ENCODE data around the gene TRPM2. TPM values are rescaled to one million over a fixed set of nuclear protein-coding genes. Genes with fewer than 3 reads are reported as not detected.

The TRPM2 gene
- total RNA-seq, 2 donors from 2014 or later, result 1.6 to 12.5 TPM

DNA sequence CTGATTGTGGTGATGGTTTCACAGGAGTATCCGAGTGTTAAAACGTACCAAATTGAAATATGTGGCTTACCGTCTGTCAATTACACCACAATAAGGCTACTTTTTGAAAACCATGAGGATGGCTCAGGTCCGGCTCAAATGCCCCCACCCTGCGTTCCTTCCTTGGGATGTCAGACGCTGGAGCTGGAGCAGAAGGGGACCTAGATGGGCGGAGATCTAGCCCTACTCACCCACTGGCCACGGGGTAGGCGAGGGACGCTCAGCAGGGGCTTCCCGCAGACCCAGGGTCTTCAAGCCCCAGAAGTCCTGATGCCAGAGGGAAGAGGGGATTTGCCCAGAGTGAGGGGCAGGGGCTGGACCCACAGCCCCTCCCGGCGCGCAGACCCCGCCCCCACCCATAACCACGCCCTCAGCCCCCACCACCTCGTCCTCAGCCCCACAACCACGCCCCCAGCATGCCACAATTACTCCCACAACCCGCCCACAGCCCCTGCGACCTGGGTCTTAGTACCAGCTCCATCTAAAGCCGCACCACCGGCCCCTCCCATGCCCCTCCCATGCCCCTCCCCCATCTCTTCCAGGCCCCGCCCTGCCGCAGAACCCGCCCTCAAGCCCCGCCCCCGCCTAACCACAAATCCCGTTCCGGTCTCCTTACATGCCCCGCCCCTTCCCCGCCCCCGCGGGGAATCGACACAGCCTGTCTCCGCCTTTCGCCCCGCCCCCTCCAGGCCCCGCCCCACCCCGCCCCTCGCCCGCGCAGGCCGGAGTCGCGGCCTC is 101.5 kb downstream of the TRPM2 start, which contains the start of gene LRRC3:
TSS of gene LRRC3 (plus strand) at position 764 of the 777 bp plus-strand sequence. CDS start 1,135 bp downstream, outside the sequence.
- H3K36me3 Mint-ChIP-seq (ENCODE audit: low read depth), result peaks cover 11% of the 10 kb centered on the region

GRCh38 chr21:44455524-44456213 is 102.2 kb downstream of the TRPM2 start:
- H3K27me3 ChIP-seq (ENCODE audit: control insufficient read depth, insufficient read depth, low read length, poor library complexity, severe bottlenecking), result no peaks in the 10 kb centered on the region
- peaks cover 56% of the 10 kb centered on the region for H3K36me3 ChIP-seq (ENCODE audit: control insufficient read depth, insufficient read depth, low read length)
- peaks cover 28% of the 10 kb centered on the region for H3K9me3 ChIP-seq (ENCODE audit: control insufficient read depth, low read length)
- peak; percentile 37 for TF ChIP-seq CTCF (conservative IDR thresholded peaks at IDR 0.05)
- Mint-ChIP-seq H3K4me1 (peaks cover under 1% of the 10 kb centered on the region), H3K9me3 (peaks cover 5% of the 10 kb centered on the region), H3K36me3 (ENCODE audit: low read depth) (peaks cover 11% of the 10 kb centered on the region), H3K27ac (no peak overlapping the region), H3K27me3 (ENCODE audit: insufficient read depth) (peaks cover 17% of the 10 kb centered on the region), H3K4me3 (peak overlapping the region; percentile 67)
- H3K4me1 ChIP-seq (ENCODE audit: control insufficient read depth, insufficient read depth, low read length), result peaks cover 16% of the 10 kb centered on the region
- 2 to 7% methylated on average over 13 to 72 of the region's 72 CpGs for WGBS, 2 experiments (ENCODE audit: insufficient coverage in 1 of 2, insufficient read length in 1 of 2)
- peak; percentile 78 for DNase-seq
- peak overlapping the region; percentile 86 for H3K4me3 ChIP-seq (ENCODE audit: low read length)
- H3K27ac ChIP-seq (ENCODE audit: low read depth, low read length), result no peak overlapping the region
- peak overlapping the region; percentile 69 for H3K9ac ChIP-seq (ENCODE audit: extremely low read depth, low read length, poor library complexity, severe bottlenecking)

More for the DNA sequence above, 101.5 kb downstream of the TRPM2 start, which contains the start of gene LRRC3:
- Histone ChIP-seq H3K9me3 (ENCODE audit: control insufficient read depth, low read length) (peaks cover 28% of the 10 kb centered on the region), H3K36me3 (ENCODE audit: control insufficient read depth, insufficient read depth, low read length) (peaks cover 54% of the 10 kb centered on the region), H3K27me3 (ENCODE audit: control insufficient read depth, insufficient read depth, low read length, poor library complexity, severe bottlenecking) (no peaks in the 10 kb centered on the region), H3K27ac (ENCODE audit: low read depth, low read length) (no peak within 1 kb of the TSS), H3K4me3 (ENCODE audit: low read length) (peak within 1 kb of the TSS; percentile 86), H3K4me1 (ENCODE audit: control insufficient read depth, insufficient read depth, low read length) (peaks cover 15% of the 10 kb centered on the region), H3K9ac (ENCODE audit: extremely low read depth, low read length, poor library complexity, severe bottlenecking) (peak within 1 kb of the TSS; percentile 69)
- peak; percentile 99 for DNase-seq
- H3K27ac Mint-ChIP-seq, result no peak within 1 kb of the TSS
- H3K27me3 Mint-ChIP-seq (ENCODE audit: insufficient read depth), result peaks cover 17% of the 10 kb centered on the region
- H3K4me1 Mint-ChIP-seq, result no peaks in the 10 kb centered on the region
- TF ChIP-seq CTCF (conservative IDR thresholded peaks at IDR 0.05), result no peak
- WGBS, 2 experiments (ENCODE audit: insufficient coverage in 1 of 2, insufficient read length in 1 of 2), result 7 to 12% methylated on average over 5 to 32 of the region's 45 CpGs
- peaks cover 5% of the 10 kb centered on the region for H3K9me3 Mint-ChIP-seq
- peak within 1 kb of the TSS; percentile 67 for H3K4me3 Mint-ChIP-seq

- Mint-ChIP-seq H3K27ac (no peak overlapping the region), H3K4me1 (peaks cover 2% of the 10 kb centered on the region), H3K4me3 (peak overlapping the region; percentile 67), H3K9me3 (peaks cover 5% of the 10 kb centered on the region), H3K27me3 (ENCODE audit: insufficient read depth) (peaks cover 17% of the 10 kb centered on the region), H3K36me3 (ENCODE audit: low read depth) (peaks cover 11% of the 10 kb centered on the region)
- peak overlapping the region; percentile 69 for H3K9ac ChIP-seq (ENCODE audit: extremely low read depth, low read length, poor library complexity, severe bottlenecking)
- DNase-seq, result no peak
- 88 to 95% methylated on average over 14 to 35 of the region's 35 CpGs for WGBS, 2 experiments (ENCODE audit: insufficient coverage in 1 of 2, insufficient read length in 1 of 2)
- H3K36me3 ChIP-seq (ENCODE audit: control insufficient read depth, insufficient read depth, low read length), result peaks cover 54% of the 10 kb centered on the region
- peak overlapping the region; percentile 86 for H3K4me3 ChIP-seq (ENCODE audit: low read length)
- no peak overlapping the region for H3K27ac ChIP-seq (ENCODE audit: low read depth, low read length)
- H3K27me3 ChIP-seq (ENCODE audit: control insufficient read depth, insufficient read depth, low read length, poor library complexity, severe bottlenecking), result no peaks in the 10 kb centered on the region
- peaks cover 28% of the 10 kb centered on the region for H3K9me3 ChIP-seq (ENCODE audit: control insufficient read depth, low read length)
- peaks cover 15% of the 10 kb centered on the region for H3K4me1 ChIP-seq (ENCODE audit: control insufficient read depth, insufficient read depth, low read length)
- no peak for TF ChIP-seq CTCF (conservative IDR thresholded peaks at IDR 0.05)
Observed at GRCh38 chr21:44456214-44456914, 102.9 kb downstream of the TRPM2 start.

Data from endodermal cell (in vitro differentiated cells).